HG03378 (cell line): ENCODE data around the gene BIRC7.

ENCODE experiments used
- ATAC-seq: cut with Tn5 transposase; IDR thresholded peaks from one replicate; pipeline ENCODE4 v1.9.1; 2021; ENCODE audit warnings: mild to moderate bottlenecking, moderate library complexity; ENCODE audit not compliant: unreplicated experiment

Gene BIRC7

GRCh38 chr20:63224412-63225081 lies 11.2 kb upstream of the BIRC7 start:
- ATAC-seq = no peak

- no peak for ATAC-seq
Measured at GRCh38 chr20:63225082-63225454, 10.6 kb upstream of the BIRC7 start.

- no peak for ATAC-seq
Measured at GRCh38 chr20:63226042-63226943, 9.4 kb upstream of the BIRC7 start.

GRCh38 chr20:63227260-63227659 lies 8.4 kb upstream of the BIRC7 start:
- ATAC-seq = no peak

- ATAC-seq = no peak
Measured at GRCh38 chr20:63228806-63229205, 6.9 kb upstream of the BIRC7 start.

- ATAC-seq = no peak
Measured at GRCh38 chr20:63230800-63231268, 4.9 kb upstream of the BIRC7 start.

- no peak for ATAC-seq
Measured at GRCh38 chr20:63232235-63233060, 3.3 kb upstream of the BIRC7 start.

- ATAC-seq = no peak
Measured at GRCh38 chr20:63233061-63233344, 2.7 kb upstream of the BIRC7 start.

- ATAC-seq = no peak
Measured at GRCh38 chr20:63233924-63234323, 1.8 kb upstream of the BIRC7 start.

- no peak for ATAC-seq
Measured at GRCh38 chr20:63234693-63235398, 859 bp upstream of the BIRC7 start.

GRCh38 chr20:63236116-63236837 lies 572 bp downstream of the BIRC7 start:
- no peak for ATAC-seq

GRCh38 chr20:63238031-63238430 lies 2.3 kb downstream of the BIRC7 start:
- no peak for ATAC-seq

GRCh38 chr20:63238514-63239125 lies 2.9 kb downstream of the BIRC7 start:
- no peak for ATAC-seq

- ATAC-seq = no peak
Measured at GRCh38 chr20:63239431-63239830, 3.7 kb downstream of the BIRC7 start.

GRCh38 chr20:63240004-63240403 lies 4.3 kb downstream of the BIRC7 start:
- ATAC-seq = no peak

- no peak for ATAC-seq
Measured at GRCh38 chr20:63241272-63241671, 5.6 kb downstream of the BIRC7 start.

GRCh38 chr20:63242736-63243135 lies 7.0 kb downstream of the BIRC7 start:
- ATAC-seq = no peak

- ATAC-seq = no peak
Measured at GRCh38 chr20:63243604-63244247, 8.0 kb downstream of the BIRC7 start.

GRCh38 chr20:63244468-63244867 lies 8.8 kb downstream of the BIRC7 start:
- no peak for ATAC-seq
